ENCODE data around the gene TXNL1. TPM values are rescaled to one million over a fixed set of nuclear protein-coding genes. Genes with fewer than 3 reads are reported as not detected.
"Not testable (repeated sequence)": the region's sequence is repeated elsewhere in the genome, so short reads cannot be mapped to it uniquely, and the experiment has no call there.

TXNL1 gene
- 10 to 100 TPM; 43.0 to 45.9 (median 44.3) TPM for polyA plus RNA-seq

GRCh38 chr18:56638232-56639103 is at the start of gene TXNL1:
TXNL1 (minus strand) TSS chr18:56638592; CDS start chr18:56638440, 152 bp downstream.
- 1% methylated on average over 58 to 64 of the region's 64 CpGs for WGBS, 3 donors
- H3K27ac ChIP-seq (ENCODE audit: low read depth, low read length): peak within 1 kb of the TSS; percentile 70

- 98 to 99% (median 99%) methylated on average over 3 of the region's 3 CpGs for WGBS, 3 donors
- H3K27ac ChIP-seq (ENCODE audit: low read depth, low read length): no peak overlapping the region
These were observed 45.9 kb upstream of the TXNL1 start for GRCh38 chr18:56684277-56684676.

- 92 to 95% (median 95%) methylated on average over 4 of the region's 4 CpGs for WGBS, 3 donors
- H3K27ac ChIP-seq (ENCODE audit: low read depth, low read length): no peak overlapping the region
These were observed 40.6 kb upstream of the TXNL1 start for GRCh38 chr18:56678836-56679565.

GRCh38 chr18:56676639-56677038 is 38.2 kb upstream of the TXNL1 start:
- WGBS, 3 donors: 53 to 82% (median 75%) methylated on average over 2 of the region's 2 CpGs
- no peak overlapping the region for H3K27ac ChIP-seq (ENCODE audit: low read depth, low read length)

- no peak overlapping the region for H3K27ac ChIP-seq (ENCODE audit: low read depth, low read length)
- WGBS, 3 donors: 63 to 77% (median 66%) methylated on average over 3 of the region's 3 CpGs
These were observed 34.6 kb upstream of the TXNL1 start for GRCh38 chr18:56672981-56673380.

- WGBS, 3 donors: 66 to 83% (median 67%) methylated on average over 8 of the region's 8 CpGs
- no peak overlapping the region for H3K27ac ChIP-seq (ENCODE audit: low read depth, low read length)
These were observed 34.0 kb upstream of the TXNL1 start for GRCh38 chr18:56672391-56672790.

- WGBS, 3 donors: 47 to 96% (median 83%) methylated on average over 2 of the region's 2 CpGs
- no peak overlapping the region for H3K27ac ChIP-seq (ENCODE audit: low read depth, low read length)
These were observed 24.5 kb upstream of the TXNL1 start for GRCh38 chr18:56662902-56663301.

- no peak overlapping the region for H3K27ac ChIP-seq (ENCODE audit: low read depth, low read length)
- 59 to 89% (median 78%) methylated on average over 5 of the region's 5 CpGs for WGBS, 3 donors
These were observed 24.1 kb upstream of the TXNL1 start for GRCh38 chr18:56662502-56662901.

- H3K27ac ChIP-seq (ENCODE audit: low read depth, low read length): no peak overlapping the region
- 22 to 47% (median 44%) methylated on average over 4 of the region's 4 CpGs for WGBS, 3 donors
These were observed 23.6 kb upstream of the TXNL1 start for GRCh38 chr18:56662063-56662408.

- H3K27ac ChIP-seq (ENCODE audit: low read depth, low read length): no peak overlapping the region
- 24 to 36% (median 34%) methylated on average over 2 of the region's 2 CpGs for WGBS, 3 donors
These were observed 23.1 kb upstream of the TXNL1 start for GRCh38 chr18:56661360-56662062.

GRCh38 chr18:56660655-56661054 is 22.3 kb upstream of the TXNL1 start:
- H3K27ac ChIP-seq (ENCODE audit: low read depth, low read length): no peak overlapping the region
- 54 to 97% (median 94%) methylated on average over 1 of the region's 1 CpG for WGBS, 3 donors

GRCh38 chr18:56659111-56659510 is 20.7 kb upstream of the TXNL1 start:
- H3K27ac ChIP-seq (ENCODE audit: low read depth, low read length): no peak overlapping the region
- 96% methylated on average over 4 of the region's 4 CpGs for WGBS, 3 donors

- WGBS, 3 donors: 92 to 100% (median 96%) methylated on average over 2 of the region's 2 CpGs
These were observed 19.9 kb upstream of the TXNL1 start for GRCh38 chr18:56658261-56658660.

GRCh38 chr18:56654280-56654679 is 15.9 kb upstream of the TXNL1 start:
- not testable (repeated sequence) for H3K27ac ChIP-seq (ENCODE audit: low read depth, low read length)
- WGBS, 3 donors: 95 to 96% (median 95%) methylated on average over 7 of the region's 7 CpGs

More at GRCh38 chr18:56658261-56658660, 19.9 kb upstream of the TXNL1 start:
- no peak overlapping the region for H3K27ac ChIP-seq (ENCODE audit: low read depth, low read length)

- WGBS, 3 donors: 56 to 66% (median 66%) methylated on average over 4 of the region's 4 CpGs
These were observed 14.4 kb upstream of the TXNL1 start for GRCh38 chr18:56652802-56653201.

GRCh38 chr18:56651771-56652092 is 13.3 kb upstream of the TXNL1 start:
- 5 to 7% (median 6%) methylated on average over 5 of the region's 5 CpGs for WGBS, 3 donors
- no peak overlapping the region for H3K27ac ChIP-seq (ENCODE audit: low read depth, low read length)

More at GRCh38 chr18:56652802-56653201, 14.4 kb upstream of the TXNL1 start:
- no peak overlapping the region for H3K27ac ChIP-seq (ENCODE audit: low read depth, low read length)

- WGBS, 3 donors: 1% methylated on average over 47 of the region's 47 CpGs
- H3K27ac ChIP-seq (ENCODE audit: low read depth, low read length): no peak within 1 kb of the TSS
These were observed 12.8 kb upstream of the TXNL1 start, which contains the start of gene WDR7 for GRCh38 chr18:56650944-56651770. WDR7 (plus strand) TSS chr18:56651359; CDS start chr18:56672516, 21,157 bp downstream.

- no peak overlapping the region for H3K27ac ChIP-seq (ENCODE audit: low read depth, low read length)
- 100% methylated on average over 1 of the region's 1 CpG for WGBS, 3 donors
These were observed 11.6 kb upstream of the TXNL1 start for GRCh38 chr18:56649996-56650395.
